ENCODE measurements around the gene CACNA2D2.

Gene CACNA2D2

GRCh38 chr3:50508821-50509220 is 5.4 kb upstream of the CACNA2D2 start:
- Histone ChIP-seq H3K9me3 (ENCODE audit: insufficient read depth, low read depth, low read length) (no peaks in the 10 kb centered on the region), H3K9ac (ENCODE audit: low read depth, low read length, poor library complexity, severe bottlenecking) (no peak overlapping the region), H3K9me2 (replicated peaks; ENCODE audit: low read depth, low read length) (no peaks in the 10 kb centered on the region), H3K4me1 (ENCODE audit: insufficient read depth, low read length, poor library complexity, severe bottlenecking) (no peaks in the 10 kb centered on the region), H3K36me3 (ENCODE audit: insufficient read depth, low read length) (no peaks in the 10 kb centered on the region), H3K4me2 (ENCODE audit: low read depth, low read length, poor library complexity, severe bottlenecking) (no peak overlapping the region), H3K27me3 (ENCODE audit: insufficient read depth, low read length, poor library complexity, severe bottlenecking) (peaks cover 8% of the 10 kb centered on the region), H3K79me2 (ENCODE audit: insufficient read depth, low read length) (no peaks in the 10 kb centered on the region), H4K20me1 (ENCODE audit: insufficient read depth, low read length, poor library complexity, severe bottlenecking) (no peaks in the 10 kb centered on the region), H3F3A (ENCODE audit: low read depth) (no peaks in the 10 kb centered on the region), H2AFZ (ENCODE audit: low read length) (no peak overlapping the region), H3K4me3 (ENCODE audit: low read length, poor library complexity, severe bottlenecking) (no peak overlapping the region)
- no peak for TF ChIP-seq CTCF (conservative IDR thresholded peaks at IDR 0.05; ENCODE audit: low read length)
- TF ChIP-seq EZH2phosphoT487 (IDR thresholded peaks at IDR 0.05; ENCODE audit: borderline replicate concordance) = no peak

- H3K9me2 ChIP-seq (replicated peaks; ENCODE audit: low read depth, low read length) = no peaks in the 10 kb centered on the region
- no peaks in the 10 kb centered on the region for H4K20me1 ChIP-seq (ENCODE audit: insufficient read depth, low read length, poor library complexity, severe bottlenecking)
- no peak overlapping the region for H2AFZ ChIP-seq (ENCODE audit: low read length)
- H3F3A ChIP-seq (ENCODE audit: low read depth) = no peaks in the 10 kb centered on the region
- H3K36me3 ChIP-seq (ENCODE audit: insufficient read depth, low read length) = no peaks in the 10 kb centered on the region
- no peak overlapping the region for H3K9ac ChIP-seq (ENCODE audit: low read depth, low read length, poor library complexity, severe bottlenecking)
- peaks cover 22% of the 10 kb centered on the region for H3K27me3 ChIP-seq (ENCODE audit: insufficient read depth, low read length, poor library complexity, severe bottlenecking)
- no peak for TF ChIP-seq EZH2phosphoT487 (IDR thresholded peaks at IDR 0.05; ENCODE audit: borderline replicate concordance)
- TF ChIP-seq CTCF (conservative IDR thresholded peaks at IDR 0.05; ENCODE audit: low read length) = no peak
- H3K79me2 ChIP-seq (ENCODE audit: insufficient read depth, low read length) = no peaks in the 10 kb centered on the region
- H3K4me1 ChIP-seq (ENCODE audit: insufficient read depth, low read length, poor library complexity, severe bottlenecking) = no peaks in the 10 kb centered on the region
- H3K4me2 ChIP-seq (ENCODE audit: low read depth, low read length, poor library complexity, severe bottlenecking) = no peak overlapping the region
- H3K4me3 ChIP-seq (ENCODE audit: low read length, poor library complexity, severe bottlenecking) = no peak overlapping the region
- H3K9me3 ChIP-seq (ENCODE audit: insufficient read depth, low read depth, low read length) = no peaks in the 10 kb centered on the region
These were observed 2.7 kb upstream of the CACNA2D2 start for GRCh38 chr3:50506169-50506568.

- Histone ChIP-seq H3K79me2 (ENCODE audit: insufficient read depth, low read length) (no peaks in the 10 kb centered on the region), H3K9me2 (replicated peaks; ENCODE audit: low read depth, low read length) (no peaks in the 10 kb centered on the region), H2AFZ (ENCODE audit: low read length) (no peak overlapping the region), H3F3A (ENCODE audit: low read depth) (no peaks in the 10 kb centered on the region), H4K20me1 (ENCODE audit: insufficient read depth, low read length, poor library complexity, severe bottlenecking) (no peaks in the 10 kb centered on the region), H3K9ac (ENCODE audit: low read depth, low read length, poor library complexity, severe bottlenecking) (no peak overlapping the region), H3K4me3 (ENCODE audit: low read length, poor library complexity, severe bottlenecking) (no peak overlapping the region), H3K4me2 (ENCODE audit: low read depth, low read length, poor library complexity, severe bottlenecking) (no peak overlapping the region), H3K36me3 (ENCODE audit: insufficient read depth, low read length) (no peaks in the 10 kb centered on the region), H3K27me3 (ENCODE audit: insufficient read depth, low read length, poor library complexity, severe bottlenecking) (peaks cover 22% of the 10 kb centered on the region), H3K4me1 (ENCODE audit: insufficient read depth, low read length, poor library complexity, severe bottlenecking) (no peaks in the 10 kb centered on the region), H3K9me3 (ENCODE audit: insufficient read depth, low read depth, low read length) (no peaks in the 10 kb centered on the region)
- TF ChIP-seq CTCF (conservative IDR thresholded peaks at IDR 0.05; ENCODE audit: low read length) (no peak), EZH2phosphoT487 (IDR thresholded peaks at IDR 0.05; ENCODE audit: borderline replicate concordance) (no peak)
These were observed 1.2 kb upstream of the CACNA2D2 start for GRCh38 chr3:50504681-50505080.
